Activated naive CD8-positive, alpha-beta T cell treated with anti-CD3 and anti-CD28 coated beads, Interleukin-2, amount 50 U/mL, for 16 hours (primary cell): ENCODE data around the gene RRP9.

Experiments used
- DNase-seq: peaks from one replicate; pipeline ENCODE4 v3.0.0-alpha.2; 2020; ENCODE audit warnings: low read depth, low spot score

The RRP9 gene

DNA sequence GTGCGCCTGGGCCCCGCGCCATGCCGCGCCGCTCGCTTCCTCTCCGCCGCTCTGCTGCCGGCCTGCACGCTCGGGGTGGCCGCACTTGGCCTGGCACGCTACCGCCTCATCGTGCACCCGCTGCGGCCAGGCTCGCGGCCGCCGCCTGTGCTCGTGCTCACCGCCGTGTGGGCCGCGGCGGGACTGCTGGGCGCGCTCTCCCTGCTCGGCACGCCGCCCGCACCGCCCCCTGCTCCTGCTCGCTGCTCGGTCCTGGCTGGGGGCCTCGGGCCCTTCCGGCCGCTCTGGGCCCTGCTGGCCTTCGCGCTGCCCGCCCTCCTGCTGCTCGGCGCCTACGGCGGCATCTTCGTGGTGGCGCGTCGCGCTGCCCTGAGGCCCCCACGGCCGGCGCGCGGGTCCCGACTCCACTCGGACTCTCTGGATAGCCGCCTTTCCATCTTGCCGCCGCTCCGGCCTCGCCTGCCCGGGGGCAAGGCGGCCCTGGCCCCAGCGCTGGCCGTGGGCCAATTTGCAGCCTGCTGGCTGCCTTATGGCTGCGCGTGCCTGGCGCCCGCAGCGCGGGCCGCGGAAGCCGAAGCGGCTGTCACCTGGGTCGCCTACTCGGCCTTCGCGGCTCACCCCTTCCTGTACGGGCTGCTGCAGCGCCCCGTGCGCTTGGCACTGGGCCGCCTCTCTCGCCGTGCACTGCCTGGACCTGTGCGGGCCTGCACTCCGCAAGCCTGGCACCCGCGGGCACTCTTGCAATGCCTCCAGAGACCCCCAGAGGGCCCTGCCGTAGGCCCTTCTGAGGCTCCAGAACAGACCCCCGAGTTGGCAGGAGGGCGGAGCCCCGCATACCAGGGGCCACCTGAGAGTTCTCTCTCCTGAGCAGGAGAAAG is 14.4 kb upstream of the RRP9 start:
- no peak for DNase-seq

DNA sequence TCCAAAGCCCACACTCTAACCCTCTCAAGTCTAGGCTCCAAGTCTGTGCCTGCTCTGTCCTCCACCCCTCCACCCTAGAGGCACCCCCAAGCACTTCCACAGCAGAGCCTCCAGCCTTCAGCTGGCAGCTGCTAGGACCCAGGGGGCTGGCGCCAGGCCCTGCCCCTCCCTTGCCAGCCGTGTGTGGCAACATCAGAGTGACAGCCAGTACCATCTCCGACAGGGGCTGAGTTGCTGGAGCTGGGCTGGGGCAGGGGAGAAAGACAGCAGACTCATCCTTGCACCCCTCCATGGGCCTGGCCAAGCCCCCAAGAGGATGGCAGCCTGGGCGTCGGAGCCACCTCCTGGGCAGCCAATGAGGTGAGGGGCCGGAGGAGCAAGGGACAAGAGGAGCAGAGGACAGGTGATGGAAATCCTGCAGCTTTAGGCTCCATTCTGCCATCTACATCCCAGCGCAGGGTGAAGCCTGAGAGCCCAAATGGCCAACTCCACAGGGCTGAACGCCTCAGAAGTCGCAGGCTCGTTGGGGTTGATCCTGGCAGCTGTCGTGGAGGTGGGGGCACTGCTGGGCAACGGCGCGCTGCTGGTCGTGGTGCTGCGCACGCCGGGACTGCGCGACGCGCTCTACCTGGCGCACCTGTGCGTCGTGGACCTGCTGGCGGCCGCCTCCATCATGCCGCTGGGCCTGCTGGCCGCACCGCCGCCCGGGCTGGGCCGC is 13.6 kb upstream of the RRP9 start, which contains the start of gene GPR62:
TSS of gene GPR62 (plus strand) at position 207 of the 718 bp plus-strand sequence. CDS start at position 479, 272 bp downstream.
- no peak for DNase-seq

DNA sequence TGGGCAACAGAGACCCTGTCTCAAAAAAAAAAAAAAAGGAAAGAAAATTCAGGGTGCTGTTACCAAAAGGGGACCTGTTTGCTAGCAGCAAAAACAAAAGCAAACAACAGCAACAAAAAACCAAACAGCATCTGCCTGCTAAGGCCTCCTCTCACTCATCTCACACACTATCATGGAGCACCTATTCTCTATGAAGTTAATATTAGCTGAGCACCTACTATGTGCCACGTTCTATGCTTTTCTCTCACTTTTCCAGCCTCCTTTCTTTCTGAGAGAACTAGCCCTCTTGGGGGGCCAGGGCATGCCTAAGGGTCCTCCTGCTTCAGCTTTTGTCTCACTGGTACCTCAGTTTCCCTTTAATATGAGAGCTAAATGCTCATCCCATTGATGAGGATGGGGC is 13.0 kb upstream of the RRP9 start:
- DNase-seq = no peak

DNA sequence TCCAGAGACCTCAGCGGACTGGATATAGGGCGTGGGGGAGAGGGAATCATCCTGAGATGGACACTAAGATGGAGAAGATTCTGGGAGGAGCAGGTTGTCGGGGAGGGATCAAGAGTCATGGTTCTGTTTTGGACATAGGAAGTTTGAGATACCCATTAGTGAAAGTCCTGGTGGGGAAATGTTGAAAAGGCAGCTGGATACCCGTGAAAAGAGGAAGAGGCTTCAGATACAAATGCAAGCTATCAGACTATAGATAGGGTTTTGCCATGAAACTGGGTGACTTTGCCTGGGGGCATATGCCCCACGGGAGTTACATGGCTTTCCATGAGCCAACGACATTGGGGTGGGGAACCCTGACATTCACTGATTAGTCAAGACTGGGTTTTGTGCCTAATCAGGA is 12.4 kb upstream of the RRP9 start:
- no peak for DNase-seq

DNA sequence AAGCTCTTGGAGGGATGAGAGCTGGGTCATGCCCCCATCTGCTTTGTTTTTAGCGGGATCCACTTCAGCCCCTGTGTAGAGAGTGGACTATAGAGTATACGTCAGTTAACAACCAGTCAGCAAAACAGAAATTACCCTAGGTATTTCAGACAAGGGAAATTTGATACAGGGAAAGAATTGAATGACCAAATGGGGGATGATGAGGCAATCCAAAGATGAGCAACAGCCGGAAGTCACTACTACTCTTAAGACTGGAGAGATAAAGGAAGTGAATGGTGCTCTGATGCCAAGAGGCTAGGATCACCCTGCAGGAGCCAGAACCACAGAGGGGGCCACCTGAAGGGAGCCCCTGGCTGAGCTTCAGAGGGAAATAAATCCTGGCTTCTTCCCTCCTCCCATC is 11.7 kb upstream of the RRP9 start:
- DNase-seq = no peak

DNA sequence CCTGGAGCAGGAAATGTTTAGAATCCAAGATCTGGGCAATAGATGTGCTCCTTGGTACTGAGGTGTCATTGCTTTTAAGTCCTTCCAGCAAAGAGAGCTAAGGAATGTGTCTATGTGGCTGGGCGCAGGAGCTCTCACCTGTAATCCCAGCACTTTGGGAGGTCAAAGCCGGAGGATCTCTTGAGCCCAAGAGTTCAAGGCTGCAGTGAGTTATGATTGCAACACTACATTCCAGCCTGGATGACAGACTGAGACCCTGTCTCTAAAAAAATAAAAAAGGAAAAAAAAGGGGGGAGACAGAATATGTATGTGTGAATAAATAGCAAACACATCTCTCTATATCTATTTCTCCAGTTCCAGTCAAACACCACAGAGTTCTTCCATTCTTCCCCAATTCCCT is 9.2 kb upstream of the RRP9 start:
- no peak for DNase-seq

DNA sequence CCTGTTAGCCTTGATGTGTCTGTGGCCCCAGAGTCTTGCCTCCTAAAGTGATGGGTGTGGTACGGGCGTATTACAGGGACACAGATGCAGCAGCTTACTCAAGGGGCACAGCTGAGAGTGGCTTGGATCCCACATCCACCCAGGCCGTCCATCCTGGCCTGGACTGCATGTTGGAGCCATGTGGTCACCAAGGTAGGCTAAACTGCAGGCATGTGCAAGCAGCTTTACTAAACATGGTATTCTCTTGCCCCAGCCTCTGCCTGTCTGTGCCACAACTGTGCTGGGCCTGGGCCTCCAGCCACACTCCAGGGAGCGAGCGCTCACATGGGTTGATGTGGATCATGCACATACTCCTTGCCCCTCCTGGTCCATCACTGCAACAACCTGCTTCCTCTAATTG is 7.4 kb upstream of the RRP9 start:
- no peak for DNase-seq

DNA sequence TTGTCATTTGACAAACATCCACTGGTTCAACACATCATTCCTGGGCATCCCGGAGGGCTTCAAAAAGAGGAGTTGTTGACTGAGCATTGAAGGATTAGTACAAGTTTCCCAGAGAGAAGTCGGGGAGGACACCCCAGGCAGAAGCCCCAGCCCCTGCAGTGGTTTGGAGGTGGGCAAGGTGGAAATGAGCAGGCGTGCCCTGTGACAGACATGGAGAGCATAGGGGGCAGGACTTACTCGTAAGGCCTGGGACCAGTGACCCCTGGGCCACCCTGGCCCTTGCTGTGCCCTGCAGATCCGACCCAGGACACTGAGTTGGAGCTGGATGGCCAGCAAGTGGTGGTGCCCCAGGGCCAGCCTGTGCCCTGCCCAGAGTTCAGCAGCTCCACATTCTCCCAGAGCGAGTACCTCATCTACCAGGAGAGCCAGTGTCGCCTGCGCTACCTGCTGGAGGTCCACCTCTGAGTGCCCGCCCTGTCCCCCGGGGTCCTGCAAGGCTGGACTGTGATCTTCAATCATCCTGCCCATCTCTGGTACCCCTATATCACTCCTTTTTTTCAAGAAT is 6.4 kb upstream of the RRP9 start:
- DNase-seq = no peak

DNA sequence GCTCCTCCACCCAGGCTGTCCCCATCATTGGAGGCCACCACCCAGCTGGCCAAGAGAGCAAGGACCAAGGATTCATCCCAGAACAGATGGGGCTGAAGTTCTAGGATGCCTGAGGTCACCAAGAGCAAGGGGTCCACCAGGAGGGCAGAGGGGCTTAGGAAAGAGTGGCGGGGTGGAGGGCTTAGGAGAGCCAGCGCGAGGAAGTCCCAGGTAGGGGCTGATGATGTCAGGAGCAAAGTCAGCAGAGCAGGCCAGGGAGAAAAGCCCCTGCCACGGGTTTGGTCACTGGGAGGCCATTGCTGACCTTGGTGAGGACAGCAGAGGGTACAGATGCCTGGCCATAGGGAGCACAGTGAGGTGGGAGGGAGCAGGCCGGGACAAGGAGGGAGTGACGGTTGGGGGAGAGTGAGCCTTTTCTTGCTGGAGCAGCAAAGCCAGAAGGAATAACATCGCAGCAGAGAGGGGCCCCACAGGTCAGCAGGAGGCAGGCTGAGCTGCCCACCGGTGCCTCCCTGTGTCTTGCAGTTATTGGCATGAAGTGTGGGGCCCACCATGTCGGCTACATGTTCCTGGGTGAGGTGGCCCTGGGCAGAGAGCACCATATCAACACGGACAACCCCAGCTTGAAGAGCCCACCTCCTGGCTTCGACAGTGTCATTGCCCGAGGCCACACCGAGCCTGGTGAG is 5.7 kb upstream of the RRP9 start:
- DNase-seq = no peak

DNA sequence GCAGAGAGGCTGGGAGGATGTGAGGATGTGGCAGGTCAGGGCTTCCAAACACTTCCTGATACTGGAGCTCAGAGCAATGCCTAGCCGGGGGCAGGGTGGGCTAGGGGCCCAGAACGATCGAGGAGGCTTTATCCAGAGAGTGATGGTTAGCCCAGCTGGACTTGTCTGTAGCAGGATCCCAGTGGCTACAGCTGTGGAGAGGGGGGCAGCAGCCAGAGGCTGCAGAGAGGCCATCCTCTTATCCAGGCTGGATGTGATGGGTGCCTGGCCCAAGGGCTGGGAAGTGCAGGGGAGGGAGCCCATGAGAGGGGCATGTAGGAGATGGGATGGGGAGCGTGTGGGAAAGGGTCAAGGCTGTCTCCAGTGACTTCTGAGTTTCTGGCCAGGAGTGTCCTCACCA is 5.1 kb upstream of the RRP9 start:
- DNase-seq = no peak

DNA sequence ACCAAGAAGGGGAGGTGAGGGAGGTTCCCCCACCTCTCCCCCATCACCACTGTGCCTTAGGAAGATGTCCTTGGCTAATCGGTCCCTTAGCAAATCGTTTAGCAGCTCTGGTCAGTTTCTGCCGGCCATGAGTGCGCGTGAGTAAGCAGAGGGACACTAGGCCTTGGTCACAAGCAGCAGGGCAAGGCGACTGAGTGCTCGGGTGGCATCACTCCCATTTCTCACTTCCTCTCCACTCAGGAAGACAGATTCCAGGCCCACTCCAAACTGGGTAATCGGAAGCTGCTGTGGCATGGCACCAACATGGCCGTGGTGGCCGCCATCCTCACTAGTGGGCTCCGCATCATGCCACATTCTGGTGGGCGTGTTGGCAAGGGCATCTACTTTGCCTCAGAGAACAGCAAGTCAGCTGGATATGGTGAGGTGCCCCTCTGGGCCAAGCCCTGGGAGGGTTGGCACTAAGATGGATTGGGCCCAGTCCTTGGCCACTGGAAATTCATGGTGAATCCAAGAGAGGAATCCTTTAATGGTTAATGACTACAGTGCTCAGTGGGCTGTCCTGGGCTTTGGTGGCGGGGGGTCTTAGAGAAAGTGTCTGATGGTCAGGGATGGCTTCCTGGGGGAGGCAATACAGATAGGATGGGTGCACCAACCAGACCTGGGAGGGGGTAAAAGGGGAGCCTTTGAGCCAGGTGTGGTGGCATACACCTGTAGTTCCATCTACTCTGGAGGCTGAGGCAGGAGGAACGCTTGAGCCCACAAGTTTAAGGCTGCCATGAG is 4.4 kb upstream of the RRP9 start:
- no peak for DNase-seq

DNA sequence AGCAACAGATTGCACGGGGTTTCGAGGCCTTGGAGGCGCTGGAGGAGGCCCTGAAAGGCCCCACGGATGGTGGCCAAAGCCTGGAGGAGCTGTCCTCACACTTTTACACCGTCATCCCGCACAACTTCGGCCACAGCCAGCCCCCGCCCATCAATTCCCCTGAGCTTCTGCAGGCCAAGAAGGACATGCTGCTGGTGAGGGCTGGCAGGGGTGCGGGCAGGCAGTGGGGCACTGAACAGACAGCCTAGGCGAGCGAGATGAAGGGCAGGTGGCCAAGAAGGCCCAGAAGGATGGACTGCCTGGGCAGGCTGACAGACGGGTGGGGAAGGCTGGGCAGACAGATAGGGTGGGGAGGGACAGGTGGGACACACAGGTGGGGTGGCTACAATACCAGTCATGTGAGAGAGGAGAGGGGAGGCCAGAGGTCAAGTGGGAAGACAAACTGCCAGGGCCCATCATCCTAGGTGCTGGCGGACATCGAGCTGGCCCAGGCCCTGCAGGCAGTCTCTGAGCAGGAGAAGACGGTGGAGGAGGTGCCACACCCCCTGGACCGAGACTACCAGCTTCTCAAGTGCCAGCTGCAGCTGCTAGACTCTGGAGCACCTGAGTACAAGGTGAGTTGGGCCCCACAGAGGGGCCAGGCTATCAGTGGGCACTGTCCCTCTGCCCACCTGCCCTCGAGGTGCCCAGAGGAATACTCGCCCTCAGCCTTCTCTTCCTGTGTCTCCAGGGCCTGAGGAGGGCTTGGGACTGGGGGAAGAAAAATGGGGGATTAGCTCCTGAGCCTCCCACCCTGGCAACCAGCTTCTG is 3.5 kb upstream of the RRP9 start:
- no peak for DNase-seq

DNA sequence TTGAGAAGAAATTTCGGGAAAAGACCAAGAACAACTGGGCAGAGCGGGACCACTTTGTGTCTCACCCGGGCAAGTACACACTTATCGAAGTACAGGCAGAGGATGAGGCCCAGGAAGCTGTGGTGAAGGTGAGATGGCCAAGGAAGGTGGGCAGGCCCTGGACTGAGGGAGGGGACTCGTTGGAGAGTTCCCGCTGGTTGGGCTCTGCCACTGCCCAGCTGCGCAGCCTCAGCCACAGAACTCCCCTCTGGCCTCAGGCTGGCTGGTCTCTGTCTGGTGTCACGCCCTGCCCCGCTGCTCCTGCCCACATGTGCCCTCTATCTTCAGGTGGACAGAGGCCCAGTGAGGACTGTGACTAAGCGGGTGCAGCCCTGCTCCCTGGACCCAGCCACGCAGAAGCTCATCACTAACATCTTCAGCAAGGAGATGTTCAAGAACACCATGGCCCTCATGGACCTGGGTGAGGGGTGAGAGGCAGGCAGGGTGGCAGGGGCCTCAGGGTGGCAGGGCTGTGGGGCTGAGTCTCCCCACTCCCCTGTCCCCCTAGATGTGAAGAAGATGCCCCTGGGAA is 2.8 kb upstream of the RRP9 start:
- DNase-seq = no peak

DNA sequence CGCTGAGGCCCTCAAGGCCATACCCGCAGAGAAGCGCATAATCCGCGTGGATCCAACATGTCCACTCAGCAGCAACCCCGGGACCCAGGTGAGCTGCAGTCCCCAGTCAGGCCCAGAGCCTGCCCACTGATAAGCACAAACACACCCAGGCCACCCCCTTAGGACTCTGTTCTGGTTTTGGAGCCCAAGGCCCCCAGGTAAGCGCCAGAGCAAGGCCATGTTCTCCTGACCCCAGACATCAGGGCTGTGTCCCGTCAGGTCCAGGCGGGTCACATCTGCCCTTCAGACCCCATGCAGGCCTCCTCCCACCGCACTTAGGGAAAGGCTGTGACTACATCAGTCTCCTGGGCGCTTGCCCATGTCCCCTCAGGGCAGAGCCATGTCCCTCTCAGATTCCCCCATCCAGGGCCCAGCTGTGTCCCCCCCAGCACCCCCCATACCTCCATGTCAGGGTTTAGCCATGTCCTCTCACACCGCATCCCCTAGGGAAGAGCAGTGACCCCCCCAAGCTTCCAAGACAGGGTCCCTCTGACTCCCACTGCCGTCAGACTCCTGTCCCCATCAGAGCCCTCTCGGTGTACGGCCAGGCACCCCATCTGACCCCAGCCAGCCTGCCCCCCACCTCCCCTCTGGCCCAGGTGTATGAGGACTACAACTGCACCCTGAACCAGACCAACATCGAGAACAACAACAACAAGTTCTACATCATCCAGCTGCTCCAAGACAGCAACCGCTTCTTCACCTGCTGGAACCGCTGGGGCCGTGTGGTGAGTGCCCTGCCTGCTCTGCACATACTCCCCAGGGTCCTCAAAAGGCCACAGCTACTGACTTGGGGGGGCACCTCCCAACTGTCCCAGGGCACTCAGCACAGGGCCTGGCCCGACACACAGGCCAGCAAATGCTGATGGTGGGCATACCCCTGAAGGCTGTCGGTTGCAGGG is 2.0 kb upstream of the RRP9 start:
- DNase-seq = no peak

DNA sequence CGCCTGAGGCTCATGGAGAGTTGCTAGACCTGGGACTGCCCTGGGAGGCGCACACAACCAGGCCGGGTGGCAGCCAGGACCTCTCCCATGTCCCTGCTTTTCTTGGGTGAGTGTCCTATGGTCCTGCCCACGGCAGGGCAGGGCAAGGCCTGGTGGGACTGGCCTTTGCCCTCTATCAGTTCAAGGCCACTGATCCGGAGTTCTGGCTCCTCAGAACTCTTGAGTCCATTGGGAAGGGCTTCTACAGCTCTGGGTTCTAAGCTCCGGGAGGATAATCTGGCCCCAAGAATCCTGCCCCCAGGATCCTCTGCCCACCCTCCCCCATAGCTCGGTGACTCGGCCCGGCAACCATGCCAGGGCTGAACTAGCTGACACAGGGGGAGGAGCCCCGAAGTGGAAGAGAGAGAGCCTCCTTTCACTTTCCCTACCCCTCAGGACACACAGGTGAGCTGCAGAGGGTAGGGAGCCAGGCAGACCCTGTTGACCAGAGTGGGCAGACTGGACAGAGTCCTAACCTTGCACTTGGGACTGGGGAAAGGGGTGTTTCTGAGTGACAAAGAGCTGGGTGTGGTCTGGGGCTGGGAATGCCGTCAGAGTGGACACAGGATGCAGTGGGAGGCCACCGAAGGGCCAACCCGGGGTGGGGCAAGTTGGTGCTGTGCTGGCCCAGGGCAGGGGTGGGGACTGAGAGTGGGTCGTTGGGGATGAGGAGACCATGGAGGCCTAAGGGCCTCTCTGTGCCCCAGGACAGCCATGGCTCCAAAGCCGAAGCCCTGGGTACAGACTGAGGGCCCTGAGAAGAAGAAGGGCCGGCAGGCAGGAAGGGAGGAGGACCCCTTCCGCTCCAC is 1.1 kb upstream of the RRP9 start:
- DNase-seq = peak; percentile 46

DNA sequence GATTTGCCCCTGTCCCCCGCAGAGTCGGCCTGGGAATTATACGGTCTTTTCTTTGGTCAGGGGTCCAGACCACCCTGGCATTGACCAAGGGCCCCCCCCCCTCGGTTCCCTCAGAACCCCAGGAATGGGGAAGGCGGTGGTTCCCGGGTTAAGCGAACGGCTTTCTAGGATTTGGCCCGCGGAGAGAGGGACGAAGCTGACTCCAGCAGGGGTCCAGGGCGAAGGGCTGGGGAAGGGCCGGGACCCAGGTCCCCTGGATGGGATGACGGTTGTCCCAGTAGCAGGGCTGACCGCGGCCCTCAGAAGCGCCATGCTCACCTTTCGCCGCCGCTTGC is 274 bp downstream of the RRP9 start:
- no peak for DNase-seq

DNA sequence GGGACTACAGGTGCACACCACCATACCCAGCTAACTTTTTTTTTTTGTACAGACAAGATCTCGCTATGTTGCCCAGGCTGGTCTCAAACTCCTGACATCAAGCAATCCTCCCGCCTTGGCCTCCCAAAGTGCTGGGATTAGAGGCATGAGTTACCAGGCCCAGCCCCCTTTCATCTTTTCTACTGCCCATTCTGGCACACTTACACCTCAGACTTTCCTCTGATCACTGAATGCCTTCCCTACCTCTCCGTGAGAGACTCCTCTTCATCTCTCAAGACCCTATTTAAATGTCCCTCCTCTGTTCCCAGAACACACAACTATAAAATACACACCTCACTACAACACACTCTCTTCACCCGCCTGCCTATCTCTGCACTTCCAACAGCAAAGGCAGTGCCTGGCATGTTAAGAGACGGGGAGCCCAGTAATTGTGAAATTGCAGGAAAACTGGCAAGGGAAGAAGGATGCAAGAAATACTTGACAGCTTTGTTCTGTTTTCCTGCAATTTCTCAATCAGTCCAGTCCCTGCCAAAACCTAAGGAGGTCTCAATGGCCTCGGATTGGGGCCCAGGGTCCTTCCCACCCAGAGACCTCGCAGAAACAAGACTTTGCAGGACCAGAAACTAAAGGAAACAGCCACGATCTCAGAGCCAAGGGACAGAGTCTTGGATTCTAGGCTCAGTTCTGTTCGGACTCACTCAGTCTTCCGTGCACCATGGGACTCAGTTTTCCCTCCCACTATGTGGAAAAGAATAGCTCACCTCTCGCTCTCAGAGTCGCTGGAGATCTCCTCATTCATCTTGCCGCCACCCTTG is 849 bp downstream of the RRP9 start:
- DNase-seq = no peak
